Gastrocnemius medialis (tissue), 4 donors: ENCODE data around the gene DCBLD1. TPM values are rescaled to one million over a fixed set of nuclear protein-coding genes. Genes with fewer than 3 reads are reported as not detected.

ENCODE experiments used
- ATAC-seq, 2 donors: fragments of 150-250 bp; one replicate each; pipeline ENCODE4 v1.9.1; 2016
- DNase-seq, 2 donors: peaks; one replicate each; pipeline ENCODE4 v3.0.0-alpha.2; 2019
- H3K27ac ChIP-seq, 4 donors: fragments of 200-600 bp; sonication (generic); 1 replicate in 1 of 4; 2 replicates in 3 of 4; pipeline ENCODE4 v1.5.1; 2016 to 2018; ENCODE audit warnings: mild to moderate bottlenecking in 2 of 4, moderate library complexity in 1 of 4
- H3K27me3 ChIP-seq, 3 donors: fragments of 200-600 bp; sonication (generic) in 2 of 3; 1 replicate in 1 of 3; 2 replicates in 2 of 3; pipeline versions ENCODE4 v1.5.1 to v1.6.0; 2016 to 2019; ENCODE audit warnings: mild to moderate bottlenecking in 1 of 3, moderate library complexity in 1 of 3
- H3K36me3 ChIP-seq, 2 donors: fragments of 200-600 bp; sonication (generic) in 1 of 2; one replicate each; pipeline ENCODE4 v1.5.1; 2017 to 2018
- H3K4me1 ChIP-seq, 2 donors: fragments of 200-600 bp; sonication (generic) in 1 of 2; one replicate each; pipeline ENCODE4 v1.5.1; 2016 to 2017; ENCODE audit warnings: mild to moderate bottlenecking in 2 of 2
- H3K4me3 ChIP-seq, 4 donors: fragments of 200-600 bp; sonication (generic) in 3 of 4; 1 replicate in 1 of 4; 2 replicates in 3 of 4; pipeline ENCODE4 v1.5.1; 2016 to 2019; ENCODE audit warnings: mild to moderate bottlenecking in 2 of 4
- H3K9me3 ChIP-seq, 3 donors: fragments of 200-600 bp; sonication (generic) in 2 of 3; 1 replicate in 1 of 3; 2 replicates in 2 of 3; pipeline ENCODE4 v1.5.1; 2016 to 2019
- POLR2A ChIP-seq, 2 donors: fragments of 450-650 bp; IDR thresholded peaks; one replicate each; pipeline ENCODE4 v1.6.1; 2017; ENCODE audit warnings: antibody characterized with exemption in 2 of 2, mild to moderate bottlenecking in 2 of 2, moderate library complexity in 2 of 2
- in situ Hi-C, 4 donors: fragments of 200-750 bp; cut with MboI; loops; one replicate each; pipeline versions ENCODE4 v1.15.0 to v1.8.0; 2017; ENCODE audit warnings: low sequenced_read_pairs in 4 of 4
- intact Hi-C: fragments of 100-400 bp; cut with DNase I; formaldehyde crosslinking; loops from one replicate; pipeline ENCODE4 v1.15.1; 2023; ENCODE audit warnings: low total_unique reads
- total RNA-seq, 4 donors: library from RNA; depleted of rRNA; stranded (reverse); fragments of >200 nt; gene quantifications; one replicate each; pipeline versions ENCODE4 v1.1.0 to v1.2.3, GENCODE V29; 2016
- TF ChIP-seq, protein P1 (sequence below), 5 experiments: fragments of 450-650 bp in 3 of 5; fragments of 200-600 bp in 2 of 5; sonication (generic) in 2 of 5; IDR thresholded peaks in 4 of 5; conservative IDR thresholded peaks in 1 of 5; 1 replicate in 4 of 5; 2 replicates in 1 of 5; pipeline ENCODE4 v1.5.1; 2016 to 2019; ENCODE audit warnings: antibody characterized with exemption in 5 of 5, mild to moderate bottlenecking in 3 of 5, moderate library complexity in 3 of 5

Gene DCBLD1
- total RNA-seq, 4 donors from 2014 or later: 4.3 to 8.1 (median 5.2) TPM

- Histone ChIP-seq H3K9me3 (no peaks in the 10 kb centered on the region), H3K4me1 (no peaks in the 10 kb centered on the region), H3K27me3 (no peaks in the 10 kb centered on the region), H3K4me3 (no peak overlapping the region), H3K36me3 (no peaks in the 10 kb centered on the region), H3K27ac (no peak overlapping the region)
- in situ Hi-C loops (no loop called here), intact Hi-C loops (no loop called here)
- DNase-seq (no peak), ATAC-seq (no peak)
- TF ChIP-seq, protein P1, sequence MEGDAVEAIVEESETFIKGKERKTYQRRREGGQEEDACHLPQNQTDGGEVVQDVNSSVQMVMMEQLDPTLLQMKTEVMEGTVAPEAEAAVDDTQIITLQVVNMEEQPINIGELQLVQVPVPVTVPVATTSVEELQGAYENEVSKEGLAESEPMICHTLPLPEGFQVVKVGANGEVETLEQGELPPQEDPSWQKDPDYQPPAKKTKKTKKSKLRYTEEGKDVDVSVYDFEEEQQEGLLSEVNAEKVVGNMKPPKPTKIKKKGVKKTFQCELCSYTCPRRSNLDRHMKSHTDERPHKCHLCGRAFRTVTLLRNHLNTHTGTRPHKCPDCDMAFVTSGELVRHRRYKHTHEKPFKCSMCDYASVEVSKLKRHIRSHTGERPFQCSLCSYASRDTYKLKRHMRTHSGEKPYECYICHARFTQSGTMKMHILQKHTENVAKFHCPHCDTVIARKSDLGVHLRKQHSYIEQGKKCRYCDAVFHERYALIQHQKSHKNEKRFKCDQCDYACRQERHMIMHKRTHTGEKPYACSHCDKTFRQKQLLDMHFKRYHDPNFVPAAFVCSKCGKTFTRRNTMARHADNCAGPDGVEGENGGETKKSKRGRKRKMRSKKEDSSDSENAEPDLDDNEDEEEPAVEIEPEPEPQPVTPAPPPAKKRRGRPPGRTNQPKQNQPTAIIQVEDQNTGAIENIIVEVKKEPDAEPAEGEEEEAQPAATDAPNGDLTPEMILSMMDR (IDR thresholded peaks at IDR 0.05 in 4 of 5, conservative IDR thresholded peaks at IDR 0.05 in 1 of 5): no peak
- no peak for TF ChIP-seq POLR2A (IDR thresholded peaks at IDR 0.05)
These were observed 9.1 kb upstream of the DCBLD1 start for GRCh38 chr6:117473401-117473800.

DNA sequence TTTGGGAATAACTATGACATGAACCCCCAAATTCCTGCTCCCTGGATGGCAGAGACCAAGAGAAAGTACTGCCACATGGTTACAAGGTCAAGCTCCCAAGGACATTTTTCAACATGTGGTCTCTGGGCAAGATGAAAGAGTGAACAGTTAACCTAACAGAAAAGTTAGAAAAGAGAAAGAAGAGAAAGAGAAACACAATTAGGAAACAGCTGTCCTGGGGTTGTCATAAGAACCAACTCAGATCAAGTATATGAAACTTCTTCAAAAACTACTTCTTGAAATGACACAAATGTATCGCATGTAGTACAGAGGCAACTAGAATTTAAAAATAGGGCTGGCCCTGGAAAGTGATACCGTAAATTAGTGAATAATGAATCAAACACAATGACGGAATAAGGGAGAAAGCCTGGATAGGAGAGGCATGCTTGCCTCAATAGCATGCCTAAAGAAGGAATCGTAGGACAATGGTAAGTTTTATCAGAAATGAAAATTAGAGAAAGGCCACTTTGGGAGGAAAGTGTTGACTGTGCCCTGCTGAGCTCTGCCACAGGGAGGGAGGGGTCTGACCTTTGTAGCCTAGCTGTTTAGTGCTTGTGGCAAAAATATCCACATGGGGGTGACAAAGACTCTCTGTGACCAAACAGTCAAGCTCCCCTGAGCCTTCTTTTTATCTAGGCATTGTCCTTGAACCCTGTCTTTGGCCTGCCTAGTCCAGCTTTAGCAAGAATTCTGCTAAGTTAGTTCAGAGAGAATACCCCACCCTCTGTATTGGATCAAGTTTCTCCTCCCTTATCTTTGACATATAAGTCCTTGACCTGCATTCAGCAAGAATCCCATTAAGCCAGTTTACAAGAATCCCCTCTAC, 4.3 kb upstream of the DCBLD1 start:
- TF ChIP-seq, protein P1 (IDR thresholded peaks at IDR 0.05 in 4 of 5, conservative IDR thresholded peaks at IDR 0.05 in 1 of 5): peak in 2 of 5 experiments; percentile 19 to 37
- no peak for TF ChIP-seq POLR2A (IDR thresholded peaks at IDR 0.05)
- ATAC-seq (no peak), DNase-seq (no peak)
- H3K4me1 ChIP-seq: peaks cover 0 to 10% of the 10 kb centered on the region in 2 donors
- no peak overlapping the region for H3K27ac ChIP-seq
- H3K36me3 ChIP-seq: no peaks in the 10 kb centered on the region
- H3K9me3 ChIP-seq: no peaks in the 10 kb centered on the region
- H3K27me3 ChIP-seq: no peaks in the 10 kb centered on the region
- intact Hi-C loops (no loop called here), in situ Hi-C loops (no loop called here)
- no peak overlapping the region for H3K4me3 ChIP-seq

- Histone ChIP-seq H3K4me1 (peaks cover 5 to 11% of the 10 kb centered on the region in 2 donors), H3K27ac (no peak overlapping the region), H3K9me3 (no peaks in the 10 kb centered on the region), H3K27me3 (no peaks in the 10 kb centered on the region), H3K4me3 (no peak overlapping the region), H3K36me3 (no peaks in the 10 kb centered on the region)
- ATAC-seq (no peak), DNase-seq (no peak)
- intact Hi-C loops (no loop called here), in situ Hi-C loops (no loop called here)
- TF ChIP-seq POLR2A (IDR thresholded peaks at IDR 0.05): no peak
- TF ChIP-seq, protein P1 (IDR thresholded peaks at IDR 0.05 in 4 of 5, conservative IDR thresholded peaks at IDR 0.05 in 1 of 5): no peak
These were observed 3.6 kb upstream of the DCBLD1 start for GRCh38 chr6:117478853-117479231.

DNA sequence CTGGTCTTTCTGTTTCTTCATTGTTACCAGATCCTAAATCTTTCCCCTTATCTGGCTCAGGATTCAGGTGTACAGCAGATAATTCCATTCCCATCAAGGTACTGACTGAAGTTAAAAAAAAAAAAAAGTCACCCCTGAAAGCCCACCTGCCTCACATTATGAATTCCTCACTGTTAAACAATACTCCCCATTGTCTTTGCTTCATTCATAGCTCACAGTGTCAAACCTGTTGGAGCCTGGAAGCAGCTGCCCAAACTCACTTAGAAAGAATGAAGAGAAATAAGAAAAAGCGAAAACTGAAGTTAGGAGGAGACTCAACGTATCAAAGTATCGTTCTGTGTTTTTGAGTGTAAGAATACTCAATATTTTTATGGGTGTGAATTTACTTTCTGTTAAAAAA, 1.8 kb upstream of the DCBLD1 start:
- Histone ChIP-seq H3K9me3 (no peaks in the 10 kb centered on the region), H3K4me1 (peaks cover 13 to 19% of the 10 kb centered on the region in 2 donors), H3K27me3 (no peaks in the 10 kb centered on the region), H3K36me3 (no peaks in the 10 kb centered on the region), H3K4me3 (no peak overlapping the region), H3K27ac (no peak overlapping the region)
- no peak for ATAC-seq
- in situ Hi-C loops (no loop called here), intact Hi-C loops (loop anchor here (2.0 kb wide), 1 partner anchor 122 kb away; the partner anchor contains the start of gene GOPC)
- TF ChIP-seq, protein P1 (IDR thresholded peaks at IDR 0.05 in 4 of 5, conservative IDR thresholded peaks at IDR 0.05 in 1 of 5): no peak
- no peak for TF ChIP-seq POLR2A (IDR thresholded peaks at IDR 0.05)
- no peak for DNase-seq
